Activated T-helper 1 cell treated with anti-CD3 and anti-CD28 coated beads, Interleukin-12 subunit alpha, Interleukin-12 subunit beta, Interleukin-2, Interleukin-4 antibody, amounts not matched to agents 30 ng/mL and 10 ng/mL and 1 ng/mL, durations not matched to agents 14 hours and 24 hours and 36 hours (primary cell): Measurements from ENCODE around the gene PRCP. TPM values are rescaled to one million over a fixed set of nuclear protein-coding genes. Genes with fewer than 3 reads are reported as not detected.
"Not testable (repeated sequence)": the region's sequence is repeated elsewhere in the genome, so short reads cannot be mapped to it uniquely, and the experiment has no call there.

Experiments used
- DNase-seq: peaks from one replicate; pipeline ENCODE4 v3.0.0; 2021; ENCODE audit warnings: low spot score
- H3K27ac Mint-ChIP-seq: one replicate; pipeline ENCODE4 v1.8.0; 2021; ENCODE audit warnings: mild to moderate bottlenecking, mixed read lengths
- H3K27me3 Mint-ChIP-seq: one replicate; pipeline ENCODE4 v1.8.0; 2022; ENCODE audit warnings: mild to moderate bottlenecking, moderate library complexity, mixed read lengths; ENCODE audit not compliant: insufficient read depth
- H3K36me3 Mint-ChIP-seq: one replicate; pipeline ENCODE4 v1.8.0; 2021; ENCODE audit warnings: low read depth, mixed read lengths
- H3K4me1 Mint-ChIP-seq: one replicate; pipeline ENCODE4 v1.8.0; 2021; ENCODE audit warnings: low read depth, mixed read lengths
- H3K4me3 Mint-ChIP-seq: one replicate; pipeline ENCODE4 v1.8.0; 2021; ENCODE audit warnings: mild to moderate bottlenecking, moderate library complexity, mixed read lengths
- H3K9me3 Mint-ChIP-seq: one replicate; pipeline ENCODE4 v1.8.0; 2021; ENCODE audit warnings: mixed read lengths
- intact Hi-C: fragments of 100-400 bp; cut with micrococcal nuclease; formaldehyde crosslinking; loops from one replicate; pipeline ENCODE4 v1.15.1; 2024
- total RNA-seq: library from RNA; stranded (reverse); gene quantifications from 2 replicates; pipeline ENCODE4 v1.2.3, GENCODE V29; 2022

The PRCP gene
- 22.7 and 24.0 TPM in 2 replicates for total RNA-seq

DNA sequence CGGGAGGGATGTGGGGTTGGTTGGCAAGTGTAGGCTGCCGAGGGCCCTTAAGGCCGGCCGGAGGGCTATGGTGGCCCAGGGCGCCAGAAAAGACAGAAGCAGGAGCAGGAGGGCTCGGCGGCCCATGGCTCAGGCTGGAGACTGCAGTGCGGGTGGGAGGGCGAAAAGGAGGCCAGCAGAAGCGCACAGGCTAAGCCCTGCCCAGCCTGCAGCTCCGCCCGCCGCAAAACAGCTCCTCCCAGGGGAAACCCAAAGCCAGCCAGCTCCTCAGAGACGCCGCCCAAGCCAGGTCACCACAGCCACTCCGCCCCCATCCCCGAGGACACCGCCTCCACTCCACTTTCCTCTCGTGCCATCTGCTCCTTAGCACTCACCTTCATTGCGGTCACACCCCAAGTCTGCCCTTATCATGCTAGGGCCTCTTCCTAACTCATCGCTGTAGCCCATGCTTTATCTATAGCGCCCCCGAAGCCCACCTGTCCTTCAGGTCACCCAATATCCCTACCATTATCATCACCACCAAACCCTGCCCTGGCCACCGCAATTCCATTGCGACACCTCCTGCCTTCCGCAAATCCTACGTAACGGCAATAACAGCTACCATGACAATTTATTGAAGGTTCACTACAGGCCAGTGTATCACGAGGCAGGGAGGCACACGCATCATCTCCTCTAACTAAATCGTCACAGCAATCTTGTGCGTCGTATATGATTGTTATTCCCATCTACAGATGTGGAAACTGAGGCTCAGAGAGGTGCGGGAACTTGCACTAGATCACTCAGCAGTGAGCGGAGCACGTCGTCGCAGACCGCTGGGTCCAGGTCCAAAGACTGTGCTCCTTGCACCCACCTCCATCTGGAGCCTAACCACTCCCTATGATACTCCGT, at the start of gene PRCP:
Gene PRCP (minus strand): TSS at position 154 of the 888 bp plus-strand sequence. CDS start 28 bp downstream, at position 126.
- Mint-ChIP-seq H3K9me3 (no peaks in the 10 kb centered on the region), H3K27ac (peak within 1 kb of the TSS; percentile 100), H3K4me3 (peak within 1 kb of the TSS; percentile 99), H3K36me3 (peaks cover 3% of the 10 kb centered on the region), H3K4me1 (peaks cover 70% of the 10 kb centered on the region), H3K27me3 (no peaks in the 10 kb centered on the region)
- intact Hi-C loops = loop anchor here (1.0 to 2.0 kb wide), 10 partner anchors 20 to 386 kb away; partner anchors contain the start of genes ANKRD42, CCDC90B and RAB30
- peak; percentile 93 for DNase-seq

DNA sequence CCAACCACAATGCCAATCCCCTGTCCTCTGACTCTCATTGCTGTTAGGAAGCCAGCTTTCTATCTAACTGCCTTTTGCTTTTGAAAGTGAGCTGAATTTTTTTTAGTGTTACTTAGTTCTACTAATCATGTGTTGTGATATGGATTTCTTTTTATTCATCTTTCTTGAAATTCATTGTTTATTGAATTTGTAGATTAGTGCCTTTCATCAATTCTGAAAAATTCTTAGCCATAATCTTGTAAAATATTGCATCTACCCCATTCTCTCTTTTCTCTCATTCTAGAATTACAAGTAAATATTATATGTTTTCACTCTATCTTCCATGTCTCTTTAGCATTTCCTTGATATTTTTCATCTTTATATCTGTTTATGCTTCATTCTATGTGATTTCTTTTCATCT, 49.1 kb upstream of the PRCP start:
- Mint-ChIP-seq H3K27me3 (peaks cover 10% of the 10 kb centered on the region), H3K4me1 (no peaks in the 10 kb centered on the region), H3K9me3 (peaks cover 25% of the 10 kb centered on the region), H3K4me3 (no peak overlapping the region), H3K36me3 (peaks cover 17% of the 10 kb centered on the region), H3K27ac (no peak overlapping the region)
- intact Hi-C loops = no loop called here
- DNase-seq = no peak

DNA sequence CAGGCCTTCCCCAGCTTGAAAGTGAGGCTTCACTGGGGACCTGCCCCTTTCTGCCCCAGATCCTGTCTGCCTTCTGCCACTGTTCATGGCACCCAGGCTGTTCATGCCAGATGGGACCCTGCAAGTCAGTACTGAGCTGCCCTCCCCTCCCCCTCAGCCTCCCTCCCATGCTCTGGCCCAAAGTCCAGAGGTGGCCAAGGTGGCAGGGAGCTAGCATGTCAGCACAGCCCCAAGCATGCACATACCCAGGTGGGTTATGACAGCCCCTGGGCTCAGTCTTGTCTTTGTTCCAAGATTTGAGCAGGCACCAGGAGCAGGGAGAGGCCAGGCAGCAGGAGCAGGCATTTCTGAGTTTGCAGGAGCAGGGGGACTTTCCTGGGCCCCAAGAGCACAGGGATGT, 45.5 kb upstream of the PRCP start:
- DNase-seq = no peak
- Mint-ChIP-seq H3K9me3 (peaks cover 11% of the 10 kb centered on the region), H3K4me1 (no peaks in the 10 kb centered on the region), H3K4me3 (no peak overlapping the region), H3K27me3 (peaks cover 6% of the 10 kb centered on the region), H3K36me3 (peaks cover 3% of the 10 kb centered on the region), H3K27ac (no peak overlapping the region)
- intact Hi-C loops = no loop called here

DNA sequence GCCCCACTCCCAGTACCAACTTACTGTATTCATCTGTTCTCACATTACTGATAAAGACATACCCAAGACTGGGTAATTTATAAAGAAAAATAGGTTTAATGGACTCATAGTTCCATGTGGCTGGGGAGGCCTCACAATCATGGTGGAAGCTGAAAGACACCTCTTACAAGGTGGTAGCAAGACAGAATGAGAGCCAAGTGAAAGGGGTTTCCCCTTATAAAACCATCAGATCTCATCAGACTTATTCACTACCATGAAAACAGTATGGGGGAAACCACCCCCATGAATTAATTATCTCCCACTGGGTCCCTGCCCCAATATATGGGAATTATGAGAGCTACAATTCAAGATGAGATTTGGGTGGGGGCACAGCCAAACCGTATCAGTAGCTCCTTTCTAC, 44.8 kb upstream of the PRCP start:
- intact Hi-C loops, DNase-seq, H3K36me3 Mint-ChIP-seq, H3K4me3 Mint-ChIP-seq, H3K27me3 Mint-ChIP-seq, H3K4me1 Mint-ChIP-seq, H3K27ac Mint-ChIP-seq: not testable (repeated sequence)
- H3K9me3 Mint-ChIP-seq = peaks cover 12% of the 10 kb centered on the region

DNA sequence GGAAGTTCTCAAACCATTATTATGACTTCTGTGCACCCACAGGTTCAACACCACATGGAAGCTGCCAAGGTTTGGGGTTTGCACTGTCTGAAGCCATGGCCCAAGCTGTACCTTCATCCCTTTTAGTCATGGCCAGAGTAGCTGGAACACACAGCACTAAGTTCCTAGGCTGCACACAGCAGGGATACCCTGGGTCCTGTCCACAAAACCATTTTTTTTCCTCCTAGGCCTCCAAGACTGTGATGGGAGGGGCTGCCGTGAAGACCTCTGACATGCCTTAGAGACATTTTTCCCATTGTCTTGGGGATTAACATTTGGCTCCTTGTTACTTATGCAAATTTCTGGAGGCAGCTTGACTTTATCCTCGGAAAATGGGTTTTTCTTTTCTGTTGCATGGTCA, 44.0 kb upstream of the PRCP start:
- peaks cover 12% of the 10 kb centered on the region for H3K9me3 Mint-ChIP-seq
- H3K4me3 Mint-ChIP-seq = no peak overlapping the region
- H3K4me1 Mint-ChIP-seq = no peaks in the 10 kb centered on the region
- H3K27ac Mint-ChIP-seq = no peak overlapping the region
- H3K36me3 Mint-ChIP-seq = peaks cover 3% of the 10 kb centered on the region
- intact Hi-C loops = no loop called here
- peaks cover 6% of the 10 kb centered on the region for H3K27me3 Mint-ChIP-seq
- DNase-seq = no peak

DNA sequence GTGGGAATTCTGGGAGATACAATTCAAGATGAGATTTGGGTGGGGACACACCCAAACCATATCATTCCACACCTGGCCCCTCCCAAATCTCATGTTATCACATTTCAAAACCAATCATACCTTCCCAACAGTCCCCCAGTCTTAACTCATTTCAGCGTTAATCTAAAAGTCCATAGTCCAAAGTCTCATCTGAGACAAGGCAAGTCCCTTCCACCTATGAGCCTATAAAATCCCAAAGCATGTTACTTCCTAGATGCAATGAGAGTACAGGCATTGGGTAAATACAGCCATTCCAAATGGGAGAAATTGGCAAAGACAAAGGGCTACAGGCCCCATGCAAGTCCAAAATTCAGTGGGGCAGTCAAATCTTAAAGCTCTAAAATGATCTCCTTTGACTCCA, 43.2 kb upstream of the PRCP start:
- H3K4me1 Mint-ChIP-seq, H3K4me3 Mint-ChIP-seq, intact Hi-C loops, H3K27me3 Mint-ChIP-seq, H3K36me3 Mint-ChIP-seq, DNase-seq, H3K27ac Mint-ChIP-seq: not testable (repeated sequence)
- H3K9me3 Mint-ChIP-seq = peaks cover 12% of the 10 kb centered on the region

DNA sequence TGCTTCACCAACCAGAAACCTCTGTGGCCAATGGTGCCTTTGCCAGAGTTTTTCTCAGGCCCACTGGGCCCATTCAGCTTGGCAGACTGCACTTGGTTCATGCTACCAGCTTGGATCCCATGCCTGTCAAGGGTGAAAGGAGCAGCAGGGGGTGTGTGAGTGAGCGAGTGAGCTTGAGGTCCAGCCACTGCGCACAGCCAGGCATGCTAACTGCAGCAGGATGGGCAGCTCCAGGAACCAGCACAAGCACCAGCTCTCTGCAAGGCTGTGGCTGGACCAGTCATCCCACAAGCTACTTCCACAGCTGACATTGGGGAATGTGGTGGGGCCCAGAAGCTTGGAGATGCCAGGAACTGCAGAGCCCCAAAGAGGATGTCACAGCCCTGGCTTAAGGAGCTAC, 42.1 kb upstream of the PRCP start:
- no peak for DNase-seq
- H3K27ac Mint-ChIP-seq = no peak overlapping the region
- peaks cover 3% of the 10 kb centered on the region for H3K36me3 Mint-ChIP-seq
- H3K9me3 Mint-ChIP-seq = peaks cover 12% of the 10 kb centered on the region
- no peak overlapping the region for H3K4me3 Mint-ChIP-seq
- H3K27me3 Mint-ChIP-seq = peaks cover 3% of the 10 kb centered on the region
- intact Hi-C loops = no loop called here
- no peaks in the 10 kb centered on the region for H3K4me1 Mint-ChIP-seq

DNA sequence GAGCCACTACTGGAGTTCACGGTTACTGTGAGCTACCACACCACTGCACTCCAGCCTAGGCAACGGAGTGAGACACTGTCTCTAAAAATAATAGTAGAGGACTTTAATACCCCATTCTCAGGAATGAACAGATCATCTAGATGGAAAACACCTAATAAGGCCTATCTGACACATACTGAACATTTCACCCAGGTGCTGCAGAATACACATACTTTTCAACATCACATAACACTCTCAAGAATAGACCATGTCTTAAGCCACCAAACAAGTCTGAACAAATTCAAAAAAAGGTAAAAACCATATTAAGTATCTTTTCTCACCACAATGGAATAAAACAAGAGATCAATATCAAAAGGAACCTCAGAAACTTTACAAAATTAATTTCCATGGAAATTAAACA, 39.2 kb upstream of the PRCP start:
- Mint-ChIP-seq H3K4me3 (no peak overlapping the region), H3K9me3 (peaks cover 12% of the 10 kb centered on the region), H3K27ac (no peak overlapping the region), H3K27me3 (no peaks in the 10 kb centered on the region), H3K36me3 (peaks cover 14% of the 10 kb centered on the region), H3K4me1 (no peaks in the 10 kb centered on the region)
- no peak for DNase-seq
- intact Hi-C loops = no loop called here

DNA sequence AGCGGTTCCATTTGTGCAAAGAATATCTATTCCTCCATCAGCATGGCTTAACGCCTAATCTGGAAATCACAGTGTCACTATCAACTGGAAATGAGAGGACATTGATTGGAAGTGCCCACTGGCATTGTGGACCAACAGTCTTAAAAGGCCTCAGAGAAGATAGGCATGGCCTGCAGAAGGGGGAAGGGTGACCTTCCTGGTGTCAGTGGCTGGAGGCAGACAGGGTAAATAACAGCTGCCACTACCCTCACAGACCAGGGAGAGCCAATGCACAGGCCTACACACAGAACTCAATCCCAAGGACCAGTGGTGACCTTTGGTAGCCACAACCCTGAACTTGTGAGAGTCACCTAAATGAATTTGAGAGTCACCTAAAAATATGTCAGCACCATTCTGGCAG, 37.3 kb upstream of the PRCP start:
- no peak for DNase-seq
- intact Hi-C loops = no loop called here
- H3K27ac Mint-ChIP-seq = no peak overlapping the region
- no peaks in the 10 kb centered on the region for H3K27me3 Mint-ChIP-seq
- peaks cover 5% of the 10 kb centered on the region for H3K4me1 Mint-ChIP-seq
- H3K4me3 Mint-ChIP-seq = no peak overlapping the region
- H3K36me3 Mint-ChIP-seq = peaks cover 30% of the 10 kb centered on the region
- peaks cover 12% of the 10 kb centered on the region for H3K9me3 Mint-ChIP-seq

DNA sequence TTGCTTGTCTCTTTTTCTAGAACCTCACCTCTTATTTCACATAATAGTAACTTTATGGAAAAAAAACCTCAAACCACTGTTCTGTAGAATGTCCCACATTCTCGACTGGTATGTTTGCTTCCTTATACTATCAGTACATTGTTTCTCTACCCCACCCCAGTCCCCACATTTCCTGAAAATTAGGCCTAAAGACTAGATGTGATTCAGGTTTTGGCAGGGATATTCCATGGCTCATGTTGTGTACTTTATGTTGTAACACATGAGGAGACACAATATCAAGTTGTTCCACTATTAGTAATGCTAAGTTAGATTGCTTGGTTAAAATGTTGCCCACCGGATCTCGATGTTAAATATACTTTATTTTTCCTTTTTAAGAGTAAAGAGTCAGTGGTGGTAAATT, 36.0 kb upstream of the PRCP start:
- no peak for DNase-seq
- H3K27me3 Mint-ChIP-seq = no peaks in the 10 kb centered on the region
- intact Hi-C loops = no loop called here

DNA sequence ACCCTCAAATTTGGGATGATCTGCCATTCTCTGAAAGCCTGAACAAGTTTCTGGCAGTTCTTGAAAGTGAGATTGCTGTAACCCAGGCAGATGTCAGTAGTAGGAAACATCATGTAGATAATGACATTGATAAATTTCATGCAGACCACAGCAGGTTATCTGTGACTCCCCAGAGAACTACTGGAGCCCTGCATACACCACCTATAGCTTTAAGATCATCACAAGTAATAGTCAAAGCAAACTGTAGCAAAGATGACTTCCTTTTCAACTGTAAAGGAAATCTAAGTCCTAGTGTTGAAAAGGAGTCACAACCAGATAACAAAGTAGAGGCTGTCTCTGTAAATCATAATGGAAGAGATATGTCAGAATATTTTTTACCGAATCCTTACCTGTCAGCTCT, 32.3 kb upstream of the PRCP start:
- H3K4me3 Mint-ChIP-seq = no peak overlapping the region
- H3K36me3 Mint-ChIP-seq = peaks cover 36% of the 10 kb centered on the region
- DNase-seq = no peak

More for the DNA sequence above, 36.0 kb upstream of the PRCP start:
- Mint-ChIP-seq H3K9me3 (peaks cover 7% of the 10 kb centered on the region), H3K27ac (no peak overlapping the region), H3K4me3 (no peak overlapping the region), H3K36me3 (peaks cover 32% of the 10 kb centered on the region), H3K4me1 (peaks cover 8% of the 10 kb centered on the region)

DNA sequence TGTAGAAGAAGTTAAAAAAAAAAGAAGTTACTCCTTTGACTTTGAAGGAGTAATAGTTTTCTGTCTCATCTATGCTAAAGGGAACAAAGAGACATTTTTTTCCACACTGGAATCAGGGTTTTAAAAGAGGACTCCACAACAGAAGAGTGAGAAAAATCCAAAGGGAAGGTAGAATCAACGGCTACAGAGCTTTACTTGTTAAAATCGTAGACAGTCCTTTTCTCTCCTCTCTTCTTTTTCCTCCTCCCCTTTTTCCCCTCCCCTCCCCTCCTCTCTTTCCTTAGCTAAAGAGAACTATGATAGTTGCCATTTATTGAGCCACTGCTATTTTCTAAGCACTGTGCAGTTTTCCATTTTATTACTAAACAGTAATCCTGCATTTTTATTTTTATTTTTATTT, 30.5 kb upstream of the PRCP start:
- no peak for DNase-seq
- Mint-ChIP-seq H3K9me3 (no peaks in the 10 kb centered on the region), H3K4me1 (peaks cover 16% of the 10 kb centered on the region), H3K4me3 (no peak overlapping the region), H3K36me3 (peaks cover 38% of the 10 kb centered on the region), H3K27ac (no peak overlapping the region), H3K27me3 (no peaks in the 10 kb centered on the region)
- intact Hi-C loops = no loop called here

More for the DNA sequence above, 32.3 kb upstream of the PRCP start:
- H3K27me3 Mint-ChIP-seq = no peaks in the 10 kb centered on the region
- no peaks in the 10 kb centered on the region for H3K9me3 Mint-ChIP-seq
- H3K27ac Mint-ChIP-seq = no peak overlapping the region
- peaks cover 9% of the 10 kb centered on the region for H3K4me1 Mint-ChIP-seq
- intact Hi-C loops = no loop called here

DNA sequence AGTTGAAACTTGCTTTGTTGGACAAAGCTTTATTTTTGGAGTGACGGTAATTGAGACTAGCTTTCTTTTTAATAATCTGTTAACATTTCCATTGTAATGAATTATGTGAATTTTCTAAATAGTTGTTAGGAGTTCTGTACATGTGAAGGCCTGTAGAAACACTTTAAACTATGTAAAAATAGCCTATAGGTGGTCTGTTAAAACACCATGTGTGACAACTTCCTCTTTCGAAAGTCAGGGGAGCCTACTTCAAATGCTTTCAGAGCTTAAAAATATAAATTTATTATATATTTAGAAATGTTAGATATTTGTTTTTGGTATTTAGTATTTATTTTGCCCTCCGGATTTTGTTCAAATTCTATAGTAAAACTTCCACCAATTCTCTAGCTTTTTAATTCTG, 30.0 kb upstream of the PRCP start:
- peaks cover 16% of the 10 kb centered on the region for H3K4me1 Mint-ChIP-seq

More for the DNA sequence above, 30.0 kb upstream of the PRCP start:
- Mint-ChIP-seq H3K9me3 (no peaks in the 10 kb centered on the region), H3K4me3 (no peak overlapping the region), H3K27ac (no peak overlapping the region), H3K36me3 (peaks cover 36% of the 10 kb centered on the region), H3K27me3 (no peaks in the 10 kb centered on the region)
- intact Hi-C loops = no loop called here
- DNase-seq = no peak
